HepG2 (cell line): ENCODE data around the gene ANKRD35. TPM values are rescaled to one million over a fixed set of nuclear protein-coding genes. Genes with fewer than 3 reads are reported as not detected.
"Not testable (repeated sequence)": the region's sequence is repeated elsewhere in the genome, so short reads cannot be mapped to it uniquely, and the experiment has no call there.

Experiments
- ATAC-seq: fragments of 200-7000 bp; cut with Tn5 transposase; 3 replicates; pipeline ENCODE4 v1.9.1; 2020; ENCODE audit warnings: mild to moderate bottlenecking, moderate library complexity
- BruUV-seq: library from RNA; stranded (reverse); fragments of 400-500 nt; replicated peaks from 2 replicates; lab custom pipeline; 2021; lab: Mats Ljungman, UMichigan
- CTCF ChIA-PET: fragments of 300-600 bp; formaldehyde crosslinking; extraction: SDS; loops from one replicate; lab custom pipeline; 2021; ENCODE audit warnings: low total read pairs, inconsistent platforms, low intra/inter-chr PET ratio; lab: Yijun Ruan, JAX
- POLR2A ChIA-PET: fragments of 350-600 bp; sonication (Branson Sonifier 250); formaldehyde crosslinking; loops from one replicate; lab custom pipeline; 2020; ENCODE audit warnings: antibody characterized with exemption, inconsistent platforms; lab: Yijun Ruan, JAX
- DNase-seq: peaks from one replicate; pipeline ENCODE4 v3.0.0-alpha.2; 2015; ENCODE audit warnings: low spot score
- FAIRE-seq: peaks from 3 replicates; lab custom pipeline; 2011; peaks lifted over from hg19 to GRCh38; lab: Jason Lieb, UNC
- H2AFZ ChIP-seq: one replicate; pipeline ENCODE4 v1.6.1; 2011; ENCODE audit warnings: low read length, inconsistent platforms
- H3K27ac ChIP-seq: fragments of 300-600 bp; 3 replicates; pipeline ENCODE4 v1.8.0; 2011; ENCODE audit warnings: mixed run types, mild to moderate bottlenecking, mixed read lengths, low read length, inconsistent platforms; ENCODE audit not compliant: insufficient read depth; ENCODE audit errors: extremely low read length
- H3K27me3 ChIP-seq, 2 experiments: fragments of 200-600 bp in 1 of 2; 2 replicates in 1 of 2; 3 replicates in 1 of 2; pipeline versions ENCODE4 v1.6.0 to v1.8.0; 2011; ENCODE audit warnings: low read length in 2 of 2, mild to moderate bottlenecking in 2 of 2, moderate library complexity in 2 of 2, inconsistent platforms in 1 of 2; ENCODE audit not compliant: insufficient read depth in 2 of 2, control insufficient read depth in 1 of 2
- H3K36me3 ChIP-seq, 2 experiments: fragments of 200-600 bp in 1 of 2; replicated peaks in 1 of 2; 2 replicates in 1 of 2; 3 replicates in 1 of 2; pipeline versions ENCODE4 v1.5.1 to v1.8.0; 2011; ENCODE audit warnings: low read length in 2 of 2, inconsistent platforms in 1 of 2; ENCODE audit not compliant: insufficient read depth in 2 of 2, control insufficient read depth in 1 of 2
- H3K4me1 ChIP-seq: 2 replicates; pipeline ENCODE4 v1.5.1; 2012; ENCODE audit warnings: low read length, inconsistent platforms; ENCODE audit not compliant: insufficient read depth
- H3K4me2 ChIP-seq: 2 replicates; pipeline ENCODE4 v1.6.0; 2011; ENCODE audit warnings: low read depth, low read length, inconsistent platforms
- H3K4me3 ChIP-seq, 3 experiments: fragments of 200-600 bp in 1 of 3; sonication (generic), shearing (Covaris generic) in 1 of 3; replicated peaks in 1 of 3; 2 replicates each; pipeline ENCODE4 v1.5.1; 2011 to 2016; ENCODE audit warnings: low read length in 3 of 3, inconsistent platforms in 2 of 3, low read depth in 2 of 3, mild to moderate bottlenecking in 2 of 3, control low read depth in 1 of 3, mixed read lengths in 1 of 3; ENCODE audit not compliant: insufficient read depth in 1 of 3
- H3K79me2 ChIP-seq: one replicate; pipeline ENCODE4 v1.6.1; 2011; ENCODE audit warnings: low read length, inconsistent platforms; ENCODE audit not compliant: insufficient read depth
- H3K9ac ChIP-seq: 2 replicates; pipeline ENCODE4 v1.6.0; 2011; ENCODE audit warnings: mild to moderate bottlenecking, low read depth, low read length, inconsistent platforms; ENCODE audit not compliant: insufficient read depth
- H3K9me3 ChIP-seq: 2 replicates; pipeline ENCODE4 v1.5.1; 2012; ENCODE audit warnings: mild to moderate bottlenecking, low read length
- H4K20me1 ChIP-seq: 2 replicates; pipeline ENCODE4 v1.6.0; 2011; ENCODE audit warnings: inconsistent platforms, mild to moderate bottlenecking, low read length, moderate library complexity; ENCODE audit not compliant: insufficient read depth
- CBX1 ChIP-seq: IDR thresholded peaks from one replicate; pipeline ENCODE4 v1.6.1; 2016; ENCODE audit warnings: antibody characterized with exemption, low read depth
- GATAD1 ChIP-seq: IDR thresholded peaks from 2 replicates; pipeline ENCODE4 v1.6.1; 2016; ENCODE audit warnings: missing genetic modification reagents, missing compliant biosample characterization
- MXD3 ChIP-seq: IDR thresholded peaks from 2 replicates; pipeline ENCODE4 v1.6.1; 2016; ENCODE audit warnings: mild to moderate bottlenecking, missing biosample characterization, missing genetic modification reagents
- RFXANK ChIP-seq: IDR thresholded peaks from 2 replicates; pipeline ENCODE4 v1.6.1; 2016
- SAP130 ChIP-seq: IDR thresholded peaks from 2 replicates; pipeline ENCODE4 v1.6.1; 2016; ENCODE audit warnings: low read depth
- SIN3A ChIP-seq: IDR thresholded peaks from 2 replicates; pipeline ENCODE4 v1.6.1; 2011; ENCODE audit warnings: low read depth, mild to moderate bottlenecking, control low read depth, low read length, borderline replicate concordance
- SP1 ChIP-seq, 2 experiments: fragments of 450-650 bp in 1 of 2; sonication (generic) in 1 of 2; formaldehyde crosslinking in 1 of 2; IDR thresholded peaks; 2 replicates each; pipeline versions ENCODE4 v1.4.0 to v1.6.1; 2016 to 2020; ENCODE audit warnings: missing genetic modification reagents in 1 of 2
- SP4 ChIP-seq: sonication (generic); formaldehyde crosslinking; IDR thresholded peaks from 2 replicates; pipeline ENCODE4 v1.8.1; 2023; ENCODE audit warnings: mild to moderate bottlenecking, missing genetic modification reagents
- SP5 ChIP-seq: IDR thresholded peaks from 2 replicates; pipeline ENCODE4 v1.6.1; 2016; ENCODE audit warnings: low read depth, borderline replicate concordance
- ZHX2 ChIP-seq, 2 experiments: sonication (generic) in 1 of 2; formaldehyde crosslinking in 1 of 2; IDR thresholded peaks; 2 replicates each; pipeline versions ENCODE4 v1.6.1 to v1.9.0; 2014 to 2022; ENCODE audit warnings: antibody characterized with exemption in 1 of 2, borderline replicate concordance in 1 of 2, inconsistent platforms in 1 of 2, low read depth in 1 of 2, missing genetic modification reagents in 1 of 2
- ZNF674 ChIP-seq: sonication (generic); formaldehyde crosslinking; IDR thresholded peaks from 2 replicates; pipeline ENCODE4 v1.5.0; 2020; ENCODE audit warnings: low read depth, mild to moderate bottlenecking, missing genetic modification reagents
- WGBS: methylation state at CpG from one replicate; pipeline ENCODE4 v1.1.6; 2017; ENCODE audit warnings: low lambda C conversion rate; 5-methylcytosine and 5-hydroxymethylcytosine counted together
- in situ Hi-C: cut with HindIII; loops from 2 replicates; pipeline ENCODE4 v1.10.0; 2017; ENCODE audit warnings: low pct_unique_long_range_greater_than_20kb; ENCODE audit not compliant: extremely low pct_ligation_motif_present
- intact Hi-C: fragments of 100-400 bp; cut with micrococcal nuclease; formaldehyde crosslinking; loops from one replicate; pipeline ENCODE4 v1.10.0; 2022; ENCODE audit not compliant: unreplicated experiment
- polyA plus RNA-seq, 8 experiments: library from polyadenylated mRNA; depleted of rRNA in 3 of 8; stranded (reverse) in 7 of 8; unstranded in 1 of 8; fragments of >200 nt; fragmentation: Illumina TruSeq in 4 of 8; extraction: Trizol in 4 of 8; gene quantifications; 2 replicates each; pipeline versions ENCODE4 v1.2.1 to v1.2.3, GENCODE V29; 2011 to 2016; ENCODE audit warnings: low read depth in 4 of 8, missing spikeins in 1 of 8, mixed read lengths in 1 of 8; ENCODE audit not compliant: insufficient read depth in 1 of 8
- total RNA-seq, 5 experiments: library from RNA; depleted of rRNA; stranded (reverse); fragments of >200 nt; fragmentation: Illumina TruSeq; extraction: Trizol; gene quantifications; 2 replicates each; pipeline ENCODE4 v1.2.3, GENCODE V29; 2016; ENCODE audit warnings: low read depth in 1 of 5

The ANKRD35 gene
- total and polyA plus RNA-seq, 2 of the 13 experiments (the other 11 are each of a cell fraction or from before 2014, with no cell fraction given), result 0.02 TPM; not detected in 1

DNA sequence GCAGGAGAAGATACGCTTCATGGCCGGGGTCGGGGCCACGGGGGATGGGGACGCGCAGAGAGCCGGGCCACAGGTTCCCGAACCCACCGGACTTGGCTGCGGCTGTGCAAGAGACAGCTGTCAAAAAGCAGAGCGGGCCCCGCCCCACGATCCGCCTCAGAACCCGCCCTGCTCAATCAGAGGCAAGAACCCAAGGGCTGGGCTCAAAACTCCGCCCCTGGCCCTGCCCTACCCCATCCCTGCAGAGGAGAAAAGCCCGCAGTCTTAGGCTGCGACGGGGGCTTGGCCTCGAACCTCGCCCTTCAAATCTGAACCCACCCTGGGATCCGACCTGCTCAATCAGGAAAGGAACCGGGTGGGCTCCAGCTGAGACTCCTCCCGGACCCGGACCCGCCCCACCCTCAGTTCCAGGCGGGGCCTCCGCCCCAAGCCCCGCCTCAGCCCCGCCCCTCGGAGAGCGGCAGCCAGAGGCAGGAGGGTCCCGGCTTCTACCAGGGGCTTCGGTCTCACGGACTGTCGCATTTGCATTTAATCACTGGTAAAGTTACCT lies at the start of gene ANKRD35 (continued):
- no peak for TF ChIP-seq ZHX2 (IDR thresholded peaks at IDR 0.05; ENCODE audit: low read depth)
- no peak for TF ChIP-seq ZHX2 (CRISPR knock-in tag; IDR thresholded peaks at IDR 0.05; ENCODE audit: borderline replicate concordance)
- no peak for TF ChIP-seq MXD3 (CRISPR knock-in tag)
- TF ChIP-seq SP5, result 0 out of 2 replicates have a peak, but pooled peaks have one; percentile 14
- peak; percentile 61; the same call in 1 of the 2 replicates for TF ChIP-seq SAP130 (CRISPR knock-in tag)
- TF ChIP-seq SIN3A, result peak; percentile 55; the same call in 1 of the 2 replicates
- no peak for TF ChIP-seq ZNF674
- no peak for TF ChIP-seq RFXANK (CRISPR knock-in tag)
- TF ChIP-seq SP4, result peak; percentile 62
- no peak for TF ChIP-seq GATAD1 (CRISPR knock-in tag)
- no peak for TF ChIP-seq SP1 (IDR thresholded peaks at IDR 0.05)
- TF ChIP-seq SP1 (CRISPR knock-in tag; IDR thresholded peaks at IDR 0.05), result peak; percentile 55; the same call in 1 of the 2 replicates
- TF ChIP-seq CBX1, result no peak

GRCh38 chr1:145932522-145933009 lies 46.9 kb upstream of the ANKRD35 start:
- BruUV-seq, result not testable (repeated sequence)

More at GRCh38 chr1:145932522-145933009, 46.9 kb upstream of the ANKRD35 start:
- H4K20me1 ChIP-seq, H3K4me1 ChIP-seq, H3K27ac ChIP-seq, H3K79me2 ChIP-seq, H3K27me3 ChIP-seq, FAIRE-seq, in situ Hi-C loops, intact Hi-C loops, DNase-seq, POLR2A ChIA-PET, H3K9ac ChIP-seq, CTCF ChIA-PET, H3K4me3 ChIP-seq, ATAC-seq, H2AFZ ChIP-seq, H3K9me3 ChIP-seq, H3K4me2 ChIP-seq: not testable (repeated sequence)
- WGBS, result 89% methylated on average over 8 of the region's 9 CpGs
- peaks cover 3 to 13% of the 10 kb centered on the region in 2 experiments; a peak in 3 of 5 replicates for H3K36me3 ChIP-seq
